GM12878 (cell line): ENCODE results near the gene CYSRT1. TPM values are rescaled to one million over a fixed set of nuclear protein-coding genes. Genes with fewer than 3 reads are reported as not detected.

ENCODE experiments used
- ATAC-seq: fragments of 200-7000 bp; cut with Tn5 transposase; 3 replicates; pipeline ENCODE4 v1.9.1; 2020; ENCODE audit warnings: mild to moderate bottlenecking, moderate library complexity
- BruUV-seq: library from RNA; stranded (reverse); fragments of 400-500 nt; replicated peaks from 2 replicates; lab custom pipeline; 2021; lab: Mats Ljungman, UMichigan
- CTCF ChIA-PET: fragments of 300-600 bp; sonication (Branson Sonifier 250); formaldehyde crosslinking; extraction: SDS; loops from one replicate; lab custom pipeline; 2021; ENCODE audit warnings: inconsistent platforms; lab: Yijun Ruan, JAX
- POLR2A ChIA-PET: fragments of 350-600 bp; formaldehyde crosslinking; extraction: SDS; loops from one replicate; lab custom pipeline; 2021; ENCODE audit warnings: inconsistent platforms; lab: Charles Lee
- RAD21 ChIA-PET: fragments of 300-600 bp; sonication (Branson Sonifier 250); formaldehyde crosslinking; loops from one replicate; lab custom pipeline; 2023; ENCODE audit warnings: antibody characterized with exemption; ENCODE audit not compliant: unreplicated experiment; lab: Charles Lee
- SMC1A ChIA-PET: fragments of 300-600 bp; sonication (Branson Sonifier 250); formaldehyde crosslinking; loops from one replicate; lab custom pipeline; 2023; ENCODE audit not compliant: unreplicated experiment, uncharacterized antibody; lab: Charles Lee
- DNase-seq: peaks from one replicate; pipeline ENCODE4 v3.0.0-alpha.2; 2011; ENCODE audit warnings: low read depth, low spot score
- FAIRE-seq: peaks from 3 replicates; lab custom pipeline; 2011; peaks lifted over from hg19 to GRCh38; lab: Jason Lieb, UNC
- H2AFZ ChIP-seq: 2 replicates; pipeline ENCODE4 v1.6.0; 2011; ENCODE audit warnings: low read depth, low read length, control low read depth; ENCODE audit not compliant: control insufficient read depth
- H3K27ac ChIP-seq: 2 replicates; pipeline ENCODE4 v1.5.1; 2011; ENCODE audit warnings: control low read depth; ENCODE audit not compliant: control insufficient read depth, insufficient read depth
- H3K27me3 ChIP-seq, 2 experiments: replicated peaks in 1 of 2; 2 replicates each; pipeline versions ENCODE4 v1.6.0 to v1.6.1; 2011; ENCODE audit warnings: low read length in 1 of 2; ENCODE audit not compliant: control insufficient read depth in 2 of 2, insufficient read depth in 2 of 2
- H3K36me3 ChIP-seq, 2 experiments: 2 replicates each; pipeline ENCODE4 v1.5.1; 2011; ENCODE audit warnings: low read length in 1 of 2; ENCODE audit not compliant: control insufficient read depth in 2 of 2, insufficient read depth in 2 of 2
- H3K4me1 ChIP-seq: 2 replicates; pipeline ENCODE4 v1.6.1; 2011; ENCODE audit warnings: mild to moderate bottlenecking, low read length, moderate library complexity, mixed read lengths; ENCODE audit not compliant: control insufficient read depth, insufficient read depth
- H3K4me2 ChIP-seq: 2 replicates; pipeline ENCODE4 v1.6.0; 2011; ENCODE audit warnings: control low read depth; ENCODE audit not compliant: control insufficient read depth, insufficient read depth
- H3K4me3 ChIP-seq: fragments of 200-600 bp; sonication (generic); 2 replicates; pipeline ENCODE4 v1.5.1; 2016
- H3K79me2 ChIP-seq: 2 replicates; pipeline ENCODE4 v1.6.0; 2011; ENCODE audit warnings: low read length; ENCODE audit not compliant: control insufficient read depth, insufficient read depth
- H3K9ac ChIP-seq: 2 replicates; pipeline ENCODE4 v1.8.0; 2011; ENCODE audit warnings: low read length, control low read depth, mixed read lengths; ENCODE audit not compliant: control insufficient read depth, insufficient read depth
- H3K9me3 ChIP-seq: replicated peaks from 3 replicates; pipeline ENCODE4 v1.5.1; 2011; ENCODE audit warnings: mild to moderate bottlenecking, low read length; ENCODE audit not compliant: control insufficient read depth, insufficient read depth
- H4K20me1 ChIP-seq: 2 replicates; pipeline ENCODE4 v1.6.0; 2011; ENCODE audit not compliant: control insufficient read depth, insufficient read depth
- ASH2L ChIP-seq: fragments of 300-600, 200-600 bp; sonication (generic); IDR thresholded peaks from 2 replicates; pipeline ENCODE4 v1.6.1; 2017; ENCODE audit warnings: low read depth, mild to moderate bottlenecking, borderline replicate concordance
- ATF7 ChIP-seq: fragments of 450-650 bp; IDR thresholded peaks from 2 replicates; pipeline ENCODE4 v1.6.1; 2016; ENCODE audit warnings: low read depth, mild to moderate bottlenecking
- CBFB ChIP-seq: IDR thresholded peaks from 2 replicates; pipeline ENCODE4 v1.6.1; 2016; ENCODE audit warnings: antibody characterized with exemption, low read depth
- CHD2 ChIP-seq: IDR thresholded peaks from 2 replicates; pipeline ENCODE4 v1.6.1; 2011; ENCODE audit warnings: low read depth, low read length, improper control_type of control experiment, borderline replicate concordance
- CHD4 ChIP-seq: fragments of 200-600 bp; sonication (generic); IDR thresholded peaks from 2 replicates; pipeline ENCODE4 v1.6.1; 2016; ENCODE audit warnings: mild to moderate bottlenecking
- CREM ChIP-seq: IDR thresholded peaks from 2 replicates; pipeline ENCODE4 v1.6.1; 2014; ENCODE audit warnings: antibody characterized with exemption, low read depth
- DPF2 ChIP-seq: fragments of 450-650 bp; IDR thresholded peaks from 2 replicates; pipeline ENCODE4 v1.6.1; 2017; ENCODE audit warnings: mild to moderate bottlenecking
- GABPA ChIP-seq: IDR thresholded peaks from 2 replicates; pipeline ENCODE4 v1.6.1; 2014; ENCODE audit warnings: antibody characterized with exemption, low read depth, mild to moderate bottlenecking, inconsistent platforms
- IKZF1 ChIP-seq: fragments of 450-650 bp; conservative IDR thresholded peaks from 2 replicates; pipeline ENCODE4 v1.6.1; 2017; ENCODE audit warnings: antibody characterized with exemption, mild to moderate bottlenecking
- POLR2AphosphoS5 ChIP-seq: IDR thresholded peaks from 2 replicates; pipeline ENCODE4 v1.6.1; 2011; ENCODE audit warnings: mild to moderate bottlenecking, low read length, inconsistent platforms
- RAD21 ChIP-seq: IDR thresholded peaks from 2 replicates; pipeline ENCODE4 v1.6.1; 2011; ENCODE audit warnings: mild to moderate bottlenecking, low read depth, low read length, moderate library complexity; ENCODE audit not compliant: insufficient read depth
- TBL1XR1 ChIP-seq: IDR thresholded peaks from 2 replicates; pipeline ENCODE4 v1.6.1; 2012; ENCODE audit warnings: low read depth, low read length, improper control_type of control experiment
- TCF7 ChIP-seq: IDR thresholded peaks from 2 replicates; pipeline ENCODE4 v1.6.1; 2014; ENCODE audit warnings: antibody characterized with exemption, borderline replicate concordance
- WGBS: methylation state at CpG from one replicate; pipeline ENCODE4 v1.1.6; 2016; ENCODE audit warnings: low lambda C conversion rate; ENCODE audit not compliant: insufficient replicate concordance, insufficient coverage; ENCODE audit errors: missing lambda C conversion rate; 5-methylcytosine and 5-hydroxymethylcytosine counted together
- in situ Hi-C: fragments of 300-500 bp; cut with MboI; formaldehyde crosslinking; loops from 9 replicates; pipeline ENCODE4 v1.14.3; 2018; ENCODE audit warnings: mixed read lengths
- intact Hi-C: fragments of 100-400 bp; cut with micrococcal nuclease; formaldehyde crosslinking; loops from one replicate; pipeline ENCODE4 v1.14.2; 2022; ENCODE audit not compliant: unreplicated experiment
- polyA plus RNA-seq, 11 experiments: library from polyadenylated mRNA; depleted of rRNA in 4 of 11; unstranded in 6 of 11; stranded (reverse) in 5 of 11; fragments of >200 nt; fragmentation: Nextera tagmentation in 4 of 11; fragmentation: Illumina TruSeq in 1 of 11; extraction: Ambion mirVana in 4 of 11; extraction: Trizol in 1 of 11; gene quantifications; 1 replicate in 1 of 11; 2 replicates in 10 of 11; pipeline versions ENCODE4 v1.2.1 to v1.2.3, GENCODE V29; 2011 to 2016; ENCODE audit warnings: inconsistent platforms in 2 of 11, missing spikeins in 2 of 11, low read depth in 1 of 11
- total RNA-seq, 4 experiments: library from RNA; depleted of rRNA in 3 of 4; stranded (reverse); fragments of >200 nt in 3 of 4; fragmentation: Illumina TruSeq in 1 of 4; extraction: Trizol in 1 of 4; gene quantifications; 2 replicates each; pipeline versions ENCODE4 v1.2.1 to v1.2.3, GENCODE V29; 2013 to 2021
- TF ChIP-seq, protein P1 (sequence below): fragments of 450-650 bp; IDR thresholded peaks from 2 replicates; pipeline ENCODE4 v1.6.1; 2017; ENCODE audit warnings: mild to moderate bottlenecking, moderate library complexity
- TF ChIP-seq, protein P2 (sequence below): fragments of 450-650 bp; IDR thresholded peaks from 2 replicates; pipeline ENCODE4 v1.6.1; 2016; ENCODE audit warnings: mild to moderate bottlenecking
- TF ChIP-seq, protein P3 (sequence below): fragments of 450-650 bp; IDR thresholded peaks from 2 replicates; pipeline ENCODE4 v1.6.1; 2017; ENCODE audit warnings: mild to moderate bottlenecking, moderate library complexity

The CYSRT1 gene
- total and polyA plus RNA-seq, 10 of the 15 experiments (the other 5 are each of a cell fraction or from before 2014, with no cell fraction given), result 0.24 to 3.6 (median 0.97) TPM; not detected in 1

DNA sequence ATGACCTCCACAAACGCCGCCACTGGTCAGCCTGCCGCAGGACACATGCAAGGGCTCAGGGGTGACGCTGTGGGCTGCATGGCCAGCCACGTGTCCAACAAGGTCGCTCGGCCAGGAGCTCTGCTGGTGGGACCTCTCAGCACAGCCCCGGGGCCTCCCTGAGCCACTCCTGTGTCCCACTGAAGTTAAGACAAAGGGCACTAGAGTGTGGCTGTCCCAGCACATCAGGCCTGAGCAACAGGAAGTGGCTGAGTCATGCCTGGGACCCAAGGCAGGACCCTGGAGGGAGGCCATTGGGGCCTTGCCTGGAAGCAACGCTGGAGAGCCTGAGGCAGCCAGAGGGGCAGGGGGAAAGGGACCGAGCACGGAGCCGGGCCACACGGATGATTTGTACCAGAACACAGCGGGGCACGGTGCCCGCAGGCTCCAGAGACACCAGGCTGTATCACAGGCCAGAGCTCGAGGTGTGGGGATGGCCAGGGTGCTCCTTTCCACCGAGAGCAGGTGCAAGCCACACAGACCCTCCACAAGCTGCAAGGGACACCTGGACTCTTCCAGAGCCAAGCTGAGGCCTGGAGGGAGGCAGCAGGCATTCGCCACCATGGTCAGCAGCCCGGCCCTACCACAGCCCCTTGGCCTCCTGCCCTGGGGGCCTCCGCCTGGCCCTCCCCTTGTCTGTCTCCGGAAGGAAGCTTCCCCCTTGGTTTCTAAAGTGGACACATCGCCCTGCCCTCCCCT, 46.6 kb upstream of the CYSRT1 start:
- Histone ChIP-seq H2AFZ (no peak overlapping the region), H3K27ac (no peak overlapping the region), H3K9me3 (no peaks in the 10 kb centered on the region), H3K79me2 (no peaks in the 10 kb centered on the region), H4K20me1 (no peaks in the 10 kb centered on the region), H3K4me3 (no peak overlapping the region), H3K27me3 (no peaks in the 10 kb centered on the region), H3K36me3 (peaks cover 4 to 16% of the 10 kb centered on the region in 2 experiments), H3K9ac (no peak overlapping the region), H3K4me1 (no peaks in the 10 kb centered on the region), H3K4me2 (no peak overlapping the region)
- 85% methylated on average over 23 of the region's 23 CpGs for WGBS
- ChIA-PET POLR2A (no interaction called here), SMC1A (no interaction called here), CTCF (interaction anchor here (0.6 to 1.0 kb wide), 2 partner anchors 23 to 112 kb away, joined by 3 read pairs; no protein-coding TSS in a partner anchor), RAD21 (no interaction called here)
- no peak for DNase-seq
- ATAC-seq, result no peak
- no TSS peak for BruUV-seq
- FAIRE-seq, result no peak
- in situ Hi-C loops (no loop called here), intact Hi-C loops (no loop called here)
- TF ChIP-seq TCF7 (no peak), TBL1XR1 (no peak), CBFB (no peak), ATF7 (no peak), POLR2AphosphoS5 (no peak), DPF2 (no peak), GABPA (no peak), CHD4 (no peak), CHD2 (no peak), CREM (no peak), ASH2L (no peak), RAD21 (no peak), IKZF1 (no peak)
- TF ChIP-seq, protein P1, sequence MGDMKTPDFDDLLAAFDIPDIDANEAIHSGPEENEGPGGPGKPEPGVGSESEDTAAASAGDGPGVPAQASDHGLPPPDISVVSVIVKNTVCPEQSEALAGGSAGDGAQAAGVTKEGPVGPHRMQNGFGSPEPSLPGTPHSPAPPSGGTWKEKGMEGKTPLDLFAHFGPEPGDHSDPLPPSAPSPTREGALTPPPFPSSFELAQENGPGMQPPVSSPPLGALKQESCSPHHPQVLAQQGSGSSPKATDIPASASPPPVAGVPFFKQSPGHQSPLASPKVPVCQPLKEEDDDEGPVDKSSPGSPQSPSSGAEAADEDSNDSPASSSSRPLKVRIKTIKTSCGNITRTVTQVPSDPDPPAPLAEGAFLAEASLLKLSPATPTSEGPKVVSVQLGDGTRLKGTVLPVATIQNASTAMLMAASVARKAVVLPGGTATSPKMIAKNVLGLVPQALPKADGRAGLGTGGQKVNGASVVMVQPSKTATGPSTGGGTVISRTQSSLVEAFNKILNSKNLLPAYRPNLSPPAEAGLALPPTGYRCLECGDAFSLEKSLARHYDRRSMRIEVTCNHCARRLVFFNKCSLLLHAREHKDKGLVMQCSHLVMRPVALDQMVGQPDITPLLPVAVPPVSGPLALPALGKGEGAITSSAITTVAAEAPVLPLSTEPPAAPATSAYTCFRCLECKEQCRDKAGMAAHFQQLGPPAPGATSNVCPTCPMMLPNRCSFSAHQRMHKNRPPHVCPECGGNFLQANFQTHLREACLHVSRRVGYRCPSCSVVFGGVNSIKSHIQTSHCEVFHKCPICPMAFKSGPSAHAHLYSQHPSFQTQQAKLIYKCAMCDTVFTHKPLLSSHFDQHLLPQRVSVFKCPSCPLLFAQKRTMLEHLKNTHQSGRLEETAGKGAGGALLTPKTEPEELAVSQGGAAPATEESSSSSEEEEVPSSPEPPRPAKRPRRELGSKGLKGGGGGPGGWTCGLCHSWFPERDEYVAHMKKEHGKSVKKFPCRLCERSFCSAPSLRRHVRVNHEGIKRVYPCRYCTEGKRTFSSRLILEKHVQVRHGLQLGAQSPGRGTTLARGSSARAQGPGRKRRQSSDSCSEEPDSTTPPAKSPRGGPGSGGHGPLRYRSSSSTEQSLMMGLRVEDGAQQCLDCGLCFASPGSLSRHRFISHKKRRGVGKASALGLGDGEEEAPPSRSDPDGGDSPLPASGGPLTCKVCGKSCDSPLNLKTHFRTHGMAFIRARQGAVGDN, result no peak
- TF ChIP-seq, protein P2, sequence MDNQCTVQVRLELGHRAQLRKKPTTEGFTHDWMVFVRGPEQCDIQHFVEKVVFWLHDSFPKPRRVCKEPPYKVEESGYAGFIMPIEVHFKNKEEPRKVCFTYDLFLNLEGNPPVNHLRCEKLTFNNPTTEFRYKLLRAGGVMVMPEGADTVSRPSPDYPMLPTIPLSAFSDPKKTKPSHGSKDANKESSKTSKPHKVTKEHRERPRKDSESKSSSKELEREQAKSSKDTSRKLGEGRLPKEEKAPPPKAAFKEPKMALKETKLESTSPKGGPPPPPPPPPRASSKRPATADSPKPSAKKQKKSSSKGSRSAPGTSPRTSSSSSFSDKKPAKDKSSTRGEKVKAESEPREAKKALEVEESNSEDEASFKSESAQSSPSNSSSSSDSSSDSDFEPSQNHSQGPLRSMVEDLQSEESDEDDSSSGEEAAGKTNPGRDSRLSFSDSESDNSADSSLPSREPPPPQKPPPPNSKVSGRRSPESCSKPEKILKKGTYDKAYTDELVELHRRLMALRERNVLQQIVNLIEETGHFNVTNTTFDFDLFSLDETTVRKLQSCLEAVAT, result no peak
- TF ChIP-seq, protein P3, sequence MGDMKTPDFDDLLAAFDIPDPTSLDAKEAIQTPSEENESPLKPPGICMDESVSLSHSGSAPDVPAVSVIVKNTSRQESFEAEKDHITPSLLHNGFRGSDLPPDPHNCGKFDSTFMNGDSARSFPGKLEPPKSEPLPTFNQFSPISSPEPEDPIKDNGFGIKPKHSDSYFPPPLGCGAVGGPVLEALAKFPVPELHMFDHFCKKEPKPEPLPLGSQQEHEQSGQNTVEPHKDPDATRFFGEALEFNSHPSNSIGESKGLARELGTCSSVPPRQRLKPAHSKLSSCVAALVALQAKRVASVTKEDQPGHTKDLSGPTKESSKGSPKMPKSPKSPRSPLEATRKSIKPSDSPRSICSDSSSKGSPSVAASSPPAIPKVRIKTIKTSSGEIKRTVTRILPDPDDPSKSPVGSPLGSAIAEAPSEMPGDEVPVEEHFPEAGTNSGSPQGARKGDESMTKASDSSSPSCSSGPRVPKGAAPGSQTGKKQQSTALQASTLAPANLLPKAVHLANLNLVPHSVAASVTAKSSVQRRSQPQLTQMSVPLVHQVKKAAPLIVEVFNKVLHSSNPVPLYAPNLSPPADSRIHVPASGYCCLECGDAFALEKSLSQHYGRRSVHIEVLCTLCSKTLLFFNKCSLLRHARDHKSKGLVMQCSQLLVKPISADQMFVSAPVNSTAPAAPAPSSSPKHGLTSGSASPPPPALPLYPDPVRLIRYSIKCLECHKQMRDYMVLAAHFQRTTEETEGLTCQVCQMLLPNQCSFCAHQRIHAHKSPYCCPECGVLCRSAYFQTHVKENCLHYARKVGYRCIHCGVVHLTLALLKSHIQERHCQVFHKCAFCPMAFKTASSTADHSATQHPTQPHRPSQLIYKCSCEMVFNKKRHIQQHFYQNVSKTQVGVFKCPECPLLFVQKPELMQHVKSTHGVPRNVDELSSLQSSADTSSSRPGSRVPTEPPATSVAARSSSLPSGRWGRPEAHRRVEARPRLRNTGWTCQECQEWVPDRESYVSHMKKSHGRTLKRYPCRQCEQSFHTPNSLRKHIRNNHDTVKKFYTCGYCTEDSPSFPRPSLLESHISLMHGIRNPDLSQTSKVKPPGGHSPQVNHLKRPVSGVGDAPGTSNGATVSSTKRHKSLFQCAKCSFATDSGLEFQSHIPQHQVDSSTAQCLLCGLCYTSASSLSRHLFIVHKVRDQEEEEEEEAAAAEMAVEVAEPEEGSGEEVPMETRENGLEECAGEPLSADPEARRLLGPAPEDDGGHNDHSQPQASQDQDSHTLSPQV, result no peak
